Ishikawa (cell line): ENCODE data around the gene TSPAN9.

Experiments
- CEBPB ChIP-seq: IDR thresholded peaks from 2 replicates; pipeline ENCODE4 v1.6.1; 2012
- CREB1 ChIP-seq: IDR thresholded peaks from 2 replicates; pipeline ENCODE4 v1.6.1; 2012; ENCODE audit warnings: low read depth
- EGR1 ChIP-seq: IDR thresholded peaks from 2 replicates; pipeline ENCODE4 v1.6.1; 2012
- EP300 ChIP-seq: IDR thresholded peaks from 2 replicates; pipeline ENCODE4 v1.6.1; 2012; ENCODE audit warnings: borderline replicate concordance
- FOXM1 ChIP-seq: IDR thresholded peaks from 2 replicates; pipeline ENCODE4 v1.6.1; 2012; ENCODE audit warnings: low read depth, borderline replicate concordance
- MAX ChIP-seq: IDR thresholded peaks from 2 replicates; pipeline ENCODE4 v1.6.1; 2012
- NFIC ChIP-seq: IDR thresholded peaks from 2 replicates; pipeline ENCODE4 v1.6.1; 2012
- RAD21 ChIP-seq: IDR thresholded peaks from 2 replicates; pipeline ENCODE4 v1.6.1; 2012; ENCODE audit warnings: low read depth
- REST ChIP-seq: IDR thresholded peaks from 2 replicates; pipeline ENCODE4 v1.6.1; 2012; ENCODE audit warnings: low read depth, mild to moderate bottlenecking
- TAF1 ChIP-seq: IDR thresholded peaks from 2 replicates; pipeline ENCODE4 v1.6.1; 2012; ENCODE audit warnings: low read depth, mild to moderate bottlenecking
- TCF12 ChIP-seq: IDR thresholded peaks from 2 replicates; pipeline ENCODE4 v1.6.1; 2012; ENCODE audit warnings: low read depth
- TEAD4 ChIP-seq: IDR thresholded peaks from 2 replicates; pipeline ENCODE4 v1.6.1; 2012
- USF1 ChIP-seq: IDR thresholded peaks from 2 replicates; pipeline ENCODE4 v1.6.1; 2012
- YY1 ChIP-seq: IDR thresholded peaks from 2 replicates; pipeline ENCODE4 v1.6.1; 2012; ENCODE audit warnings: low read depth
- ZBTB7A ChIP-seq: IDR thresholded peaks from 2 replicates; pipeline ENCODE4 v1.6.1; 2012; ENCODE audit warnings: low read depth

Gene TSPAN9

GRCh38 chr12:3042826-3043225, 34.4 kb upstream of the TSPAN9 start:
- TF ChIP-seq YY1 = no peak
- no peak for TF ChIP-seq NFIC
- TF ChIP-seq CREB1 = no peak
- no peak for TF ChIP-seq EGR1
- TF ChIP-seq MAX = no peak
- no peak for TF ChIP-seq FOXM1
- no peak for TF ChIP-seq RAD21
- TF ChIP-seq CEBPB = no peak

GRCh38 chr12:3043406-3043805, 33.8 kb upstream of the TSPAN9 start:
- no peak for TF ChIP-seq REST
- no peak for TF ChIP-seq USF1
- no peak for TF ChIP-seq ZBTB7A
- no peak for TF ChIP-seq RAD21
- TF ChIP-seq TAF1 = no peak
- TF ChIP-seq NFIC = no peak
- no peak for TF ChIP-seq MAX
- TF ChIP-seq TCF12 = no peak
- no peak for TF ChIP-seq EGR1
- no peak for TF ChIP-seq EP300
- no peak for TF ChIP-seq YY1
- TF ChIP-seq CEBPB = no peak

GRCh38 chr12:3044141-3044630, 33.0 kb upstream of the TSPAN9 start:
- no peak for TF ChIP-seq CEBPB
- no peak for TF ChIP-seq FOXM1
- no peak for TF ChIP-seq USF1
- no peak for TF ChIP-seq REST
- TF ChIP-seq ZBTB7A = no peak
- TF ChIP-seq TCF12 = no peak
- no peak for TF ChIP-seq EP300
- TF ChIP-seq RAD21 = no peak
- no peak for TF ChIP-seq MAX
- TF ChIP-seq EGR1 = no peak
- TF ChIP-seq NFIC = no peak
- TF ChIP-seq TAF1 = no peak
- no peak for TF ChIP-seq CREB1
- no peak for TF ChIP-seq TEAD4

GRCh38 chr12:3045494-3045893, 31.7 kb upstream of the TSPAN9 start:
- TF ChIP-seq MAX (no peak), REST (no peak)

GRCh38 chr12:3045989-3046388, 31.2 kb upstream of the TSPAN9 start:
- TF ChIP-seq TEAD4 (no peak), EP300 (no peak), FOXM1 (no peak), TAF1 (no peak), CEBPB (no peak), RAD21 (no peak), TCF12 (no peak)
